GM23248 (cell line): Measurements from ENCODE around the gene BCL2A1. TPM values are rescaled to one million over a fixed set of nuclear protein-coding genes. Genes with fewer than 3 reads are reported as not detected.

Experiments used
- DNase-seq: peaks from one replicate; pipeline ENCODE4 v3.0.0-alpha.2; 2015
- H2AFZ ChIP-seq: fragments of 200-600 bp; sonication (generic); 2 replicates; pipeline ENCODE4 v1.6.1; 2016; ENCODE audit warnings: antibody characterized with exemption
- H3F3A ChIP-seq: fragments of 200-600 bp; sonication (generic); 2 replicates; pipeline ENCODE4 v1.6.1; 2016; ENCODE audit warnings: mild to moderate bottlenecking, antibody characterized with exemption, mixed run types; ENCODE audit not compliant: insufficient read depth
- H3K27ac ChIP-seq: fragments of 200-600 bp; sonication (generic); 2 replicates; pipeline ENCODE4 v1.5.1; 2016; ENCODE audit warnings: mild to moderate bottlenecking
- H3K27me3 ChIP-seq: fragments of 200-600 bp; sonication (generic); replicated peaks from 2 replicates; pipeline ENCODE4 v1.6.1; 2016; ENCODE audit warnings: mild to moderate bottlenecking; ENCODE audit not compliant: insufficient read depth
- H3K36me3 ChIP-seq: fragments of 200-600 bp; sonication (generic); 2 replicates; pipeline ENCODE4 v1.6.1; 2016; ENCODE audit warnings: low read depth, mild to moderate bottlenecking
- H3K4me1 ChIP-seq: fragments of 200-600 bp; sonication (generic); 2 replicates; pipeline ENCODE4 v1.6.1; 2016; ENCODE audit warnings: mild to moderate bottlenecking; ENCODE audit not compliant: insufficient read depth
- H3K4me2 ChIP-seq: fragments of 200-600 bp; sonication (generic); one replicate; pipeline ENCODE4 v1.6.1; 2016; ENCODE audit warnings: mild to moderate bottlenecking; ENCODE audit not compliant: unreplicated experiment
- H3K4me3 ChIP-seq: fragments of 200-600 bp; sonication (generic); 2 replicates; pipeline ENCODE4 v1.5.1; 2016; ENCODE audit warnings: mild to moderate bottlenecking
- H3K79me2 ChIP-seq: fragments of 200-600 bp; sonication (generic); 2 replicates; pipeline ENCODE4 v1.6.1; 2016; ENCODE audit warnings: mild to moderate bottlenecking; ENCODE audit not compliant: insufficient read depth
- H3K9ac ChIP-seq: fragments of 200-600 bp; sonication (generic); 2 replicates; pipeline ENCODE4 v1.6.1; 2016; ENCODE audit warnings: mild to moderate bottlenecking
- H3K9me2 ChIP-seq: fragments of 200-600 bp; sonication (generic); 2 replicates; pipeline ENCODE4 v1.6.1; 2016; ENCODE audit warnings: mixed run types, mild to moderate bottlenecking, moderate library complexity; ENCODE audit not compliant: insufficient read depth
- H3K9me3 ChIP-seq: fragments of 200-600 bp; sonication (generic); one replicate; pipeline ENCODE4 v1.6.1; 2017; ENCODE audit warnings: low read depth
- H4K20me1 ChIP-seq: fragments of 200-600 bp; sonication (generic); 2 replicates; pipeline ENCODE4 v1.6.0; 2016; ENCODE audit not compliant: insufficient read depth
- EZH2 ChIP-seq: fragments of 200-600 bp; sonication (generic); IDR thresholded peaks from 2 replicates; pipeline ENCODE4 v1.6.1; 2018; ENCODE audit warnings: antibody characterized with exemption, mild to moderate bottlenecking; ENCODE audit not compliant: insufficient read depth, poor library complexity, severe bottlenecking
- EZH2phosphoT487 ChIP-seq: fragments of 200-600 bp; sonication (generic); IDR thresholded peaks from 2 replicates; pipeline ENCODE4 v1.6.1; 2018; ENCODE audit warnings: antibody characterized with exemption, moderate library complexity, mild to moderate bottlenecking, low read depth; ENCODE audit not compliant: insufficient read depth
- WGBS, 2 experiments: methylation state at CpG; one replicate each; pipeline ENCODE4 v1.1.6; 2015 to 2017; ENCODE audit warnings: low lambda C conversion rate in 2 of 2, low coverage in 1 of 2; ENCODE audit errors: missing lambda C conversion rate in 2 of 2; 5-methylcytosine and 5-hydroxymethylcytosine counted together
- in situ Hi-C: fragments of 300-500 bp; cut with MboI; formaldehyde crosslinking; loops from 2 replicates; pipeline ENCODE4 v1.15.0; 2020
- polyA plus RNA-seq: library from polyadenylated mRNA; unstranded; fragments of >200 nt; fragmentation: Nextera tagmentation; extraction: Ambion mirVana; gene quantifications from 2 replicates; pipeline ENCODE4 v1.2.1, GENCODE V29; 2016
- total RNA-seq: library from RNA; depleted of rRNA; stranded (reverse); fragments of >200 nt; shearing (Covaris generic); gene quantifications from 2 replicates; pipeline ENCODE4 v1.2.3, GENCODE V29; 2014

BCL2A1 gene
- total and polyA plus RNA-seq, 2 experiments from 2014 or later = 1.0 TPM; not detected in 1

GRCh38 chr15:79962178-79962577, 8.8 kb downstream of the BCL2A1 start:
- in situ Hi-C loops = no loop called here
- Histone ChIP-seq H3K4me3 (no peak overlapping the region), H3K27me3 (no peaks in the 10 kb centered on the region), H3K9me3 (no peaks in the 10 kb centered on the region), H3K9me2 (no peaks in the 10 kb centered on the region), H3K36me3 (no peaks in the 10 kb centered on the region), H2AFZ (no peak overlapping the region), H3K9ac (no peak overlapping the region), H3K79me2 (no peaks in the 10 kb centered on the region), H4K20me1 (no peaks in the 10 kb centered on the region), H3K4me1 (no peaks in the 10 kb centered on the region), H3K27ac (no peak overlapping the region), H3F3A (no peaks in the 10 kb centered on the region), H3K4me2 (no peak overlapping the region)
- 87 to 94% methylated on average over 6 of the region's 6 CpGs for WGBS, 2 experiments
- DNase-seq = no peak
- TF ChIP-seq EZH2phosphoT487 = no peak
- no peak for TF ChIP-seq EZH2

- Histone ChIP-seq H3K4me2 (no peak overlapping the region), H3K27ac (no peak overlapping the region), H3K36me3 (no peaks in the 10 kb centered on the region), H3K9me3 (no peaks in the 10 kb centered on the region), H3K27me3 (no peaks in the 10 kb centered on the region), H2AFZ (no peak overlapping the region), H3K4me3 (no peak overlapping the region), H3K9ac (no peak overlapping the region), H3K79me2 (no peaks in the 10 kb centered on the region), H3K4me1 (no peaks in the 10 kb centered on the region), H4K20me1 (no peaks in the 10 kb centered on the region), H3K9me2 (no peaks in the 10 kb centered on the region), H3F3A (no peaks in the 10 kb centered on the region)
- in situ Hi-C loops = no loop called here
- 86 to 87% methylated on average over 10 of the region's 10 CpGs for WGBS, 2 experiments
- DNase-seq = no peak
- TF ChIP-seq EZH2 (no peak), EZH2phosphoT487 (no peak)
Measured at GRCh38 chr15:79960502-79961212, 10.3 kb downstream of the BCL2A1 start.

GRCh38 chr15:79957741-79958140, 13.3 kb downstream of the BCL2A1 start:
- no peak overlapping the region for H3K4me2 ChIP-seq
- H3K9ac ChIP-seq = no peak overlapping the region
- H2AFZ ChIP-seq = no peak overlapping the region
- H3K4me3 ChIP-seq = no peak overlapping the region
- no peaks in the 10 kb centered on the region for H3F3A ChIP-seq
- H3K27ac ChIP-seq = no peak overlapping the region
- in situ Hi-C loops = no loop called here
- no peaks in the 10 kb centered on the region for H3K27me3 ChIP-seq
- H3K36me3 ChIP-seq = no peaks in the 10 kb centered on the region
- no peaks in the 10 kb centered on the region for H3K9me3 ChIP-seq
- no peak for DNase-seq
- no peaks in the 10 kb centered on the region for H3K79me2 ChIP-seq
- H3K9me2 ChIP-seq = no peaks in the 10 kb centered on the region
- no peaks in the 10 kb centered on the region for H3K4me1 ChIP-seq
- no peak for TF ChIP-seq EZH2
- H4K20me1 ChIP-seq = no peaks in the 10 kb centered on the region

- DNase-seq = no peak
Measured at GRCh38 chr15:79956354-79956939, 14.5 kb downstream of the BCL2A1 start.

More at GRCh38 chr15:79956354-79956939, 14.5 kb downstream of the BCL2A1 start:
- no peak overlapping the region for H3K27ac ChIP-seq
- no peaks in the 10 kb centered on the region for H3K36me3 ChIP-seq
- in situ Hi-C loops = no loop called here
- no peaks in the 10 kb centered on the region for H3K79me2 ChIP-seq
- no peak overlapping the region for H3K9ac ChIP-seq
- TF ChIP-seq EZH2 = no peak
- TF ChIP-seq EZH2phosphoT487 = no peak
- H3K4me1 ChIP-seq = no peaks in the 10 kb centered on the region
- H3K4me2 ChIP-seq = no peak overlapping the region
- no peaks in the 10 kb centered on the region for H3K27me3 ChIP-seq
- 57 to 58% methylated on average over 4 of the region's 4 CpGs for WGBS, 2 experiments
- no peaks in the 10 kb centered on the region for H3F3A ChIP-seq
- H3K4me3 ChIP-seq = no peak overlapping the region
- no peaks in the 10 kb centered on the region for H3K9me3 ChIP-seq
- H2AFZ ChIP-seq = no peak overlapping the region
- H4K20me1 ChIP-seq = no peaks in the 10 kb centered on the region
- H3K9me2 ChIP-seq = no peaks in the 10 kb centered on the region
